BJ (cell line): ENCODE data around the gene ZBED5. TPM values are rescaled to one million over a fixed set of nuclear protein-coding genes. Genes with fewer than 3 reads are reported as not detected.
"Not testable (repeated sequence)": the region's sequence is repeated elsewhere in the genome, so short reads cannot be mapped to it uniquely, and the experiment has no call there.

Source experiments
- CTCF ChIA-PET: fragments of 350-600 bp; formaldehyde crosslinking; extraction: SDS; loops from one replicate; lab custom pipeline; 2021; ENCODE audit warnings: antibody characterized with exemption, inconsistent platforms; lab: Yijun Ruan, JAX
- POLR2A ChIA-PET: fragments of 300-600 bp; sonication (Branson Sonifier 250); formaldehyde crosslinking; extraction: SDS; loops from one replicate; lab custom pipeline; 2021; ENCODE audit warnings: antibody characterized with exemption; lab: Charles Lee
- DNase-seq: peaks from one replicate; pipeline ENCODE4 v3.0.0-alpha.2; 2011; ENCODE audit warnings: low read depth
- H3K27me3 ChIP-seq: 2 replicates; pipeline ENCODE4 v1.6.0; 2011; ENCODE audit warnings: low read length; ENCODE audit not compliant: control insufficient read depth, insufficient read depth
- H3K36me3 ChIP-seq: 2 replicates; pipeline ENCODE4 v1.5.1; 2011; ENCODE audit warnings: low read length; ENCODE audit not compliant: control insufficient read depth, insufficient read depth
- H3K4me3 ChIP-seq: 2 replicates; pipeline ENCODE4 v1.5.1; 2011; ENCODE audit warnings: low read depth, mild to moderate bottlenecking, control low read depth, low read length
- CTCF ChIP-seq: IDR thresholded peaks from 2 replicates; pipeline ENCODE4 v1.5.1; 2011; ENCODE audit warnings: low read depth, mild to moderate bottlenecking, control low read depth, inconsistent platforms, low read length, moderate library complexity; ENCODE audit not compliant: insufficient read depth
- polyA plus RNA-seq: library from polyadenylated mRNA; depleted of rRNA; stranded (reverse); fragments of >200 nt; gene quantifications from 2 replicates; pipeline ENCODE4 v1.2.3, GENCODE V29; 2011

Gene ZBED5
- polyA plus RNA-seq, 1 experiment = 43.0 TPM

GRCh38 chr11:10887307-10887706, 29.5 kb upstream of the ZBED5 start:
- ChIA-PET CTCF (interaction anchor here (1.9 kb wide), 1 partner anchor 9 kb away, joined by 10 read pairs; no protein-coding TSS in a partner anchor), POLR2A (no interaction called here)
- Histone ChIP-seq H3K27me3 (no peaks in the 10 kb centered on the region), H3K4me3 (no peak overlapping the region), H3K36me3 (no peaks in the 10 kb centered on the region)
- no peak for TF ChIP-seq CTCF
- no peak for DNase-seq

- no peaks in the 10 kb centered on the region for H3K36me3 ChIP-seq
- ChIA-PET CTCF (interaction anchor here (1.9 kb wide), 1 partner anchor 8 kb away, joined by 10 read pairs; no protein-coding TSS in a partner anchor), POLR2A (no interaction called here)
- DNase-seq = no peak
- H3K27me3 ChIP-seq = no peaks in the 10 kb centered on the region
- H3K4me3 ChIP-seq = no peak overlapping the region
- no peak for TF ChIP-seq CTCF
Observed at GRCh38 chr11:10886652-10887250, 28.9 kb upstream of the ZBED5 start.

- POLR2A ChIA-PET = interaction anchor here (0.6 kb wide), 1 partner anchor 28 kb away, joined by 6 read pairs; the partner anchor contains the start of gene ZBED5
- no peak for TF ChIP-seq CTCF
- CTCF ChIA-PET = interaction anchor here (1.9 kb wide), 1 partner anchor 8 kb away, joined by 10 read pairs; no protein-coding TSS in a partner anchor
- Histone ChIP-seq H3K36me3 (no peaks in the 10 kb centered on the region), H3K27me3 (no peaks in the 10 kb centered on the region), H3K4me3 (no peak overlapping the region)
- no peak for DNase-seq
Observed at GRCh38 chr11:10885703-10886363, 28.0 kb upstream of the ZBED5 start.

- CTCF ChIA-PET, H3K36me3 ChIP-seq, POLR2A ChIA-PET, H3K27me3 ChIP-seq, H3K4me3 ChIP-seq, DNase-seq: not testable (repeated sequence)
Observed at GRCh38 chr11:10884292-10884691, 26.4 kb upstream of the ZBED5 start.

GRCh38 chr11:10881892-10882291, 24.0 kb upstream of the ZBED5 start:
- POLR2A ChIA-PET = no interaction called here
- no peaks in the 10 kb centered on the region for H3K36me3 ChIP-seq
- CTCF ChIA-PET = interaction anchor here (1.2 to 6.7 kb wide), 2 partner anchors 13 to 97 kb away, joined by 3 to 32 read pairs; no protein-coding TSS in a partner anchor
- TF ChIP-seq CTCF = no peak
- H3K27me3 ChIP-seq = no peaks in the 10 kb centered on the region
- no peak for DNase-seq
- no peak overlapping the region for H3K4me3 ChIP-seq
